Nephron progenitor cell (in vitro differentiated cells): ENCODE measurements around the gene PRDM11.

Experiments used
- DNase-seq: peaks from one replicate; pipeline ENCODE4 v3.0.0; 2021
- H3K27ac Mint-ChIP-seq: 2 replicates; pipeline ENCODE4 v1.8.0; 2021; ENCODE audit warnings: mild to moderate bottlenecking, moderate library complexity, mixed read lengths
- H3K27me3 Mint-ChIP-seq: 2 replicates; pipeline ENCODE4 v1.8.0; 2021; ENCODE audit warnings: mild to moderate bottlenecking, low read depth, mixed read lengths; ENCODE audit not compliant: poor library complexity
- H3K36me3 Mint-ChIP-seq: 2 replicates; pipeline ENCODE4 v1.8.0; 2021; ENCODE audit warnings: low read depth, mixed read lengths
- H3K4me1 Mint-ChIP-seq: 2 replicates; pipeline ENCODE4 v1.8.0; 2021; ENCODE audit warnings: mixed read lengths
- H3K4me3 Mint-ChIP-seq: 2 replicates; pipeline ENCODE4 v1.8.0; 2021; ENCODE audit warnings: mild to moderate bottlenecking, moderate library complexity, mixed read lengths
- H3K9me3 Mint-ChIP-seq: 2 replicates; pipeline ENCODE4 v1.8.0; 2021; ENCODE audit warnings: mild to moderate bottlenecking, moderate library complexity, mixed read lengths
- TF ChIP-seq, protein P1 (sequence below): fragments of 200-600 bp; sonication (generic); IDR thresholded peaks from 2 replicates; pipeline ENCODE4 v1.5.0; 2021; ENCODE audit warnings: antibody characterized with exemption

PRDM11 gene

DNA sequence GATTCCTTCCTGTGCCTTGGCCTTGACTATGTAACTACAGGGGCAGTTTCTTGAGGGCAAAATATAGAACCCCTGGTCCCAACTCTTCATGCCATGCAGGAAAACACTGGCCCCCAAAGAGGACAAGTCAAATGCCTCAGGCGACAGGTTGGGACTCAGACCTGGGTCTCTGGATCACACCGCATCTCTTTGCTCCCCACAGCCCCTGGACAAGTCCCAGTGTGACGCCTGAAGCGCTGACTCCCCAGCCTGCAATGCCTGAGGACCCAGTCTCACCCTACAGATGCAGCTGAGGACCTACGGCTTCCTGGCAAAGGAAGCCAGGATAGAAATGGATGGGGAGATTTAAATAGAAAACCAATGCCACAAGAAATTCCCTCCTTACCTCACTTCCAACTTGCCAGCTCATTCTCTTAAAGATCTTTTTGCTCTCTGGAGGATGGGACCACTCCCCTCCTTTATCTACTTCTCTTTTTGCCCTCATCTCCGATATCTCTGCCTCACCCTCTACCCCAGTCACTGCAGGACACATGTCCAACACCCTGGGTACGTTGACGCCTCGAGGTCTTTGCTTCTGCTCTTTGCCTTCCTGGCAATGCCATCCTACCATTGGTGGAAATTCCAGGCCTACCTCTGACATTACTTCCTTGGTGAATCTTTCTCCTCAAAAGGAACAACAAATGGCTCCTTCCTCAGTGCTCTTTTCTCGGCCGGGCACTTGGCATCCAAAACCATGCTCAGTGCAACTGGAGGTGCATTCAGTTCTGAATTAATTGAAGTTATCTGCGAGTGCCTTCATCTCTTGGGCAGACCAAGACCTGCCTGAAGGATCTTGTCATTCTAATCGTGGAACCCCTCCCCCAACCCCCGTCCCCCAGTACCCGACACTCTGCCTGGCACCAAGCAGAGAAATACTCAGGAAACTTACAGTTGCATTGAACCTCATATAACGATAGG lies 2.0 kb upstream of the PRDM11 start:
- TF ChIP-seq, protein P1, sequence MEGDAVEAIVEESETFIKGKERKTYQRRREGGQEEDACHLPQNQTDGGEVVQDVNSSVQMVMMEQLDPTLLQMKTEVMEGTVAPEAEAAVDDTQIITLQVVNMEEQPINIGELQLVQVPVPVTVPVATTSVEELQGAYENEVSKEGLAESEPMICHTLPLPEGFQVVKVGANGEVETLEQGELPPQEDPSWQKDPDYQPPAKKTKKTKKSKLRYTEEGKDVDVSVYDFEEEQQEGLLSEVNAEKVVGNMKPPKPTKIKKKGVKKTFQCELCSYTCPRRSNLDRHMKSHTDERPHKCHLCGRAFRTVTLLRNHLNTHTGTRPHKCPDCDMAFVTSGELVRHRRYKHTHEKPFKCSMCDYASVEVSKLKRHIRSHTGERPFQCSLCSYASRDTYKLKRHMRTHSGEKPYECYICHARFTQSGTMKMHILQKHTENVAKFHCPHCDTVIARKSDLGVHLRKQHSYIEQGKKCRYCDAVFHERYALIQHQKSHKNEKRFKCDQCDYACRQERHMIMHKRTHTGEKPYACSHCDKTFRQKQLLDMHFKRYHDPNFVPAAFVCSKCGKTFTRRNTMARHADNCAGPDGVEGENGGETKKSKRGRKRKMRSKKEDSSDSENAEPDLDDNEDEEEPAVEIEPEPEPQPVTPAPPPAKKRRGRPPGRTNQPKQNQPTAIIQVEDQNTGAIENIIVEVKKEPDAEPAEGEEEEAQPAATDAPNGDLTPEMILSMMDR, result no peak

GRCh38 chr11:45145083-45145378 lies 1.4 kb upstream of the PRDM11 start:
- peaks cover 2% of the 10 kb centered on the region for H3K9me3 Mint-ChIP-seq
- no peak for DNase-seq
- H3K4me3 Mint-ChIP-seq, result peak overlapping the region; percentile 91
- TF ChIP-seq, protein P1, result no peak
- H3K4me1 Mint-ChIP-seq, result peaks cover 35% of the 10 kb centered on the region
- H3K27me3 Mint-ChIP-seq, result peaks cover 61% of the 10 kb centered on the region
- H3K36me3 Mint-ChIP-seq, result peaks cover 7% of the 10 kb centered on the region
- H3K27ac Mint-ChIP-seq, result no peak overlapping the region

More for the DNA sequence above, 2.0 kb upstream of the PRDM11 start:
- Mint-ChIP-seq H3K36me3 (peaks cover 3% of the 10 kb centered on the region), H3K27me3 (peaks cover 67% of the 10 kb centered on the region), H3K4me1 (peaks cover 33% of the 10 kb centered on the region), H3K27ac (no peak overlapping the region), H3K9me3 (no peaks in the 10 kb centered on the region), H3K4me3 (no peak overlapping the region)
- no peak for DNase-seq

- Mint-ChIP-seq H3K4me1 (peaks cover 40% of the 10 kb centered on the region), H3K36me3 (peaks cover 10% of the 10 kb centered on the region), H3K9me3 (peaks cover 4% of the 10 kb centered on the region), H3K27ac (peak overlapping the region; percentile 87), H3K27me3 (peaks cover 56% of the 10 kb centered on the region), H3K4me3 (peak overlapping the region; percentile 91)
- peak; percentile 39 for DNase-seq
- TF ChIP-seq, protein P1, result no peak
Measured at GRCh38 chr11:45145379-45146071, 914 bp upstream of the PRDM11 start.

DNA sequence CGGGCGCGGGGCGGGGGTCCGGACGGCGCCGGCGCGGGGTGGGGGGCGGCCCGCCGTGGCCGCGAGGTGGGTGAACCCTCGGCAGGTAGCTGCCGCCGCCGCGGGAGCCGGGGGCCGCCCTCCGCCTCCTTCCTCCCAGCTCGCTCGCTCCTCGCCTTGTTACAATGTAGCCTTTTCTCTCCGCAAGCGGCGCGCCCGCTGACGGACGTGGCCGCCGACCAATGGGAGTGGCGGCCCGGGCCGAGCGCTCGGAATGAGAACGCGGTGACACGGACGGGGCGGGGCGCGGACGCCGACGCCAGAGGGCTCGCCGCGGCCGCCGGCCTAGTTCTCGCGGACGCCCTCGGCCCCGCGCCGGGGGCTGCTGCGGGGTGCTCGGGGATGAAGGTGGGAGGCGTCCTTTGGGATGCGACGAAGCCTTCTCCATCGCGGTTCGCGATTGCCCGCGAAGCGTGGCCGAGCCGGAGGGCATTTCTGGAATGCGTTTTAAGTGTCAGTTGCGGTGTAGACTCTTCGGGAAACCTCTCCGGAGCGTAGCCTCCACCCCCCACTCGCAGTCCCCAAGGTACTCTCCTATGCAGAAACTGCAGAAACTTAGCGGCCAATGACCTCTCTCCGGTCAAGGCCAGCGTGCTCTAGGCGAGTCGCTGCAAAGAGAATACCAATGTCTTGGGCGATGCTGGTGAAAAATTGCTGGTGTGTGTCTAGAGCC lies 734 bp downstream of the PRDM11 start:
- Mint-ChIP-seq H3K27ac (peak overlapping the region; percentile 82), H3K4me3 (peak overlapping the region; percentile 89), H3K27me3 (peaks cover 40% of the 10 kb centered on the region), H3K4me1 (peaks cover 40% of the 10 kb centered on the region), H3K36me3 (peaks cover 10% of the 10 kb centered on the region), H3K9me3 (peaks cover 4% of the 10 kb centered on the region)
- DNase-seq, result peak; percentile 95
- TF ChIP-seq, protein P1, result no peak

GRCh38 chr11:45147891-45148675 lies 1.6 kb downstream of the PRDM11 start:
- Mint-ChIP-seq H3K27ac (no peak overlapping the region), H3K4me3 (peak overlapping the region; percentile 89), H3K27me3 (peaks cover 31% of the 10 kb centered on the region), H3K4me1 (peaks cover 40% of the 10 kb centered on the region), H3K9me3 (peaks cover 4% of the 10 kb centered on the region), H3K36me3 (peaks cover 10% of the 10 kb centered on the region)
- DNase-seq, result no peak
- TF ChIP-seq, protein P1, result no peak
